Measurements from ENCODE around the gene CCSER1.
"Not testable (repeated sequence)": the region's sequence is repeated elsewhere in the genome, so short reads cannot be mapped to it uniquely, and the experiment has no call there.

Gene CCSER1

DNA sequence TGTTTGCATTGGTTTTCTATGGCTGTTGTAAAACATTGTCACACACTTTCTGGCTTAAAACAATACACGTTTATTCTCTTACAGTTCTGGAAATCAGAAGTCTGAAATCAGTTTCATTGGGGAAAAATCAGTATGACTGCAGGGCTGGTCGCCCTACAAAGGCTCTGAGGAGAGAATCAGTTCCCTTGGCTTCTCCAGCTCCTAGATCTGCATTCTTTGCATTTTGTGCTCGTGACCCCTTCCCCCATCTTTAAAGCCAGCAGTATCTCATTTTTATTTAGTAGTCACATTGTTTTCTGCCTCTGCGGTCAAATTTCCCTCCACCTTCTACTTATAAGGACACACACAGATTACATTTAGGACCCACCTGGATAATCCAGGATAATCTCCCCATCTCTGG is 1326.9 kb downstream of the CCSER1 start:
- DNase-seq: no peak

DNA sequence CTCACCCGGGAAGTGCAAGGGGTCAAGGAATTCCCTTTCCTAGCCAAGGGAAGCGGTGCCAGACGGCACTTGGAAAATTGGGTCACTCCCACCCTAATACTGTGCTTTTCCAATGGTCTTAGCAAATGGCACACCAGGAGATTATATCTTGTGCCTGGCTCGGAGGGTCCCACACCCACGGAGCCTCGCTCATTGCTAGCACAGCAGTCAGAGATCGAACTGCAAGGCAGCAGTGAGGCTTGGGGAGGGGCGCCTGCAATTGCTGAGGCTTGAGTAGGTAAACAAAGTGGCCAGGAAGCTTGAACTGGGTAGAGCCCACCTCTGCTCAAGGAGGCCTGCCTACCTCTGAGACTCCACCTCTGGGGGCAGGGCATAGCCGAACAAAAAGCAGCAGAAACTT is 1335.4 kb downstream of the CCSER1 start:
- not testable (repeated sequence) for DNase-seq

DNA sequence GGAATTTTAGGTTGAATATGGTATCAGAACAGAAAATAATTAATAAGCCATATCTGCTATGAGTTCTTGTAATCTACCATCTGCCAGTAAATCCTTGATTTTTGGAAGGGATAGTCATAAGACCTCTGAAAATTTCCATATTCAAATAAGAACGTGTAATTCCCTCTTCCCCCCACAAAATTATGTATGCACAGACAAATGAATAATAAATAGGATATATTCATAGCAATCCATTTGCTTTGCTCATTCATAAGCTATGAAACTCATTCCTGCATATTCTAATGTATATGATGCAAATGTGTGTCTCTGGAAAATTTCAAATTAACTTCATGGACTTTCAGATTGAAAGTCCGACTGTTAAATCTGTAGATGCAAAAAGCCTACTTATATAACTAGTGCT is 1343.5 kb downstream of the CCSER1 start:
- DNase-seq: no peak

DNA sequence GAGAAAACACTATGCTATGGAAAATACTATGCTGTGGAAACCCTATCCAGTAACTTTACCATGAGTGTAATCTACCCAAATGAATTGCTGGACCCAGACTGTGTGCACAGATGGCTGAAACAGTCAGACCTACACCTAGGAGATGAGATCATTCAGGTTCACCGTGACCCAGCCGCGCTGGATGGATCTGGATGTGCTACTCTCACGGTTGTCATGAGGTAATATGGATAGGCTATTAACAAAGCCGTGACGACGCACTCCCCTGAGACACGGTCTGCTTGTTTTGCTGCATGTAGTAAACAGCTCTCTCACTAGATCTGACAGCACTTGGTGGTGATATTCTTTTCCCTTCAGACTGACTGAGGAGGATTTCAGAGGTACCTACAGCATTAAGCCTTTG is 1344.1 kb downstream of the CCSER1 start:
- no peak for DNase-seq

DNA sequence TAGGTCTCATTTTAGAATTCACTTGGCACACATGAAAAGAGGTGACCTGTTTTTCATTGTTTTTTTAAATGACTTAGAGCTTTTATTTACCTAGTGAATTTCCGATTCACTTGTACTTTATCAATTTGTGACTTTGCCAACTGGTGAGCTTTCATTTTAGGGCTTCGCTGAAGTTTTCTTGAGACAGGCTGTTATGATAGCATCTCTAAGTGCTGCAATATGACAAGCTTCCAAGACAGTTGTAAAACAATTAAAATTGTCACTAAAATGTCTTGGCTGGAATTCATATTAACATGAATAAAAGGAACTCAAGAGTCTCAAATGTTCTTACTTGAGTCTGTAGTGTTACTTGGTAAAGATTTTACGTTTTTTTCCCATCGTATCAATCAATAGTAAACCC is 1344.9 kb downstream of the CCSER1 start:
- no peak for DNase-seq

DNA sequence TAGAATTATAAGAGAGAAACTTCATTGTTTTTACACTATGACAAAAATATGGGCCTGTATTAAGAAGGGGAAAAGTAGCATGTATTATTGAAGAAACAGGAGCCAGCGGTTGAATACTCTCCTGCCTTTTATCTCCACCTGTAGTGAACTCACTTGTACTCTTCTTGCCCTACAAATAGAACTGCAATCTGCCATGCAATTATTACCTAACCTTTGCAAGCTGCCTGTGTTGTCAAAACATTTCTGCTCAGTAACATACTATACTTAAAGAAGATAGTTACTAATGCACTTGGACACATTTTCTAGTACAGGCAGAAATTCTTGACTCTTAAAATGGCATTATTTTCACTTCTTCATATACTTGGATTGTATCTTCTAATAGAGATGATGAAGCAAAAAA is 1358.2 kb downstream of the CCSER1 start:
- DNase-seq: no peak

DNA sequence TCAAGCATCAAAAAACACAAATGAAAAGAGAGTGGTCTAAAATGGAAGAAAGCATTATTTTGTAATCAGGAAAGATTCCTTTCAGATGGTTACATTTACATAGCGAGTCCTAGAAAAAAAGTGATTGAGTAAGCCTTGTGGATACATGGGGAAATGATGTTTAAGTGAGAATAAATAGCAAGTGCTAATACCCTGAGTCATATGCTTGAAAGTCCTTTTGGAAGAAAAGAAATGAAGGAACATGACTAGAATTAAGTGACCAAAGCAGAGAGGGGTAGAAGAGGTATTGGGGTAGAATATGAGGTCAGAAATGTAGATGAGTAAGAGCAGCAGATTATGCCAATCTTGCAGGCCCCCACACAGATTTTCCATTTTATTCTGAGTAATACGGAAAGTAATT is 1361.8 kb downstream of the CCSER1 start:
- DNase-seq: no peak

DNA sequence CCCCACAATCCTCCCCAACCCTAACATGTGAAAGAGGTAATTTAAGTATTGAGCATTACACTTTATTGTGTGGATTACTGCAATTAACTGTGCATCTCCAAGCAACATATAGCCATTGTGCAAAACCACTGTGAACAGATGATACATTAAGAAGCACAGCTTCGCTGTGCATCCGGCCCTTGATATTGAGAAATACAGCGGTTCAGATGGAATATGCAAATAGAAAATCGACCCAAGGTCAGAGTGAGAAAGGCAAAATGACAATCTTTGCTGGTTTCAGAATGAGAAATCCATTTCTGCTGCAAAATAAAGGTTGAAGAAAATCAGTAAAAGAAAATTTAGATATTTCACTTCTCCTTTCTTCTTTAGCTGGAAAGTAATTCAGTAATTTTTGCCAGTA is 1370.7 kb downstream of the CCSER1 start:
- DNase-seq: no peak

DNA sequence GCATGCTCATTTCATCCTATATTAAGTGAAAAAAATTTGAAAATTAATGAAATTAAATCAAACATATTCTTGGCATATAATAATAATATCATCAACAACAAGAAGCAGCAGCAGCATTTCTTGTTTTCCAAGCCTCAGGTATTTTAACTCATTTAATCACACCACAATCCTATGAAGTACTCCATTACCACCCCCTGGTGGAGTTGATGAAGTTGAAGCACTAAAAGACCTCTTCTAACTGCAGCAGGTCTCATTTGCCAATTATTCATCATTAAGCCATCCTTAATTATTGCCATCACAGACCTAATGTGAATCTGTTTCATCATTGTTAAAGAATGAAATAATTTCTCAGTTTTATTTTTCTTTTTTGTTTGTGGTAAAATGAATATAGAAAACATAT is 1375.2 kb downstream of the CCSER1 start:
- no peak for DNase-seq

DNA sequence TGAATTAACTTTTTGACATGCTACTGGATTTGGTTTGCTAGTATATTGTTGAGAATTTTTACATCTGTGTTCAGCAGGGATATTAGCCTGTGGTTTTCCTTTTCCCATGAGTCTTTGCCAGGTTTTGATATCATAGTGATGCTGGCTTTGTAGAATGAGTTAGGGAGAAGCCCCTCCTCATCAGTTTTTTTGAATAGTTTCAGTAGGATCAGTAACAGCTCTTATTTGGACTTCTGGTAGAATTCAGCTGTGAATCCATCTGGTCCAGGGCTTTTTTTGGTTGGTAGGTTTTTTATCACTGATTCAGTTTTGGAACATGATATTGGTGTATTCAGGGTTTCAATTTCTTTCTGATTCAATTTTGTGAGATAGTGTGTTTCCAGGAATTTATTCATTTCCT is 1386.1 kb downstream of the CCSER1 start:
- no peak for DNase-seq

DNA sequence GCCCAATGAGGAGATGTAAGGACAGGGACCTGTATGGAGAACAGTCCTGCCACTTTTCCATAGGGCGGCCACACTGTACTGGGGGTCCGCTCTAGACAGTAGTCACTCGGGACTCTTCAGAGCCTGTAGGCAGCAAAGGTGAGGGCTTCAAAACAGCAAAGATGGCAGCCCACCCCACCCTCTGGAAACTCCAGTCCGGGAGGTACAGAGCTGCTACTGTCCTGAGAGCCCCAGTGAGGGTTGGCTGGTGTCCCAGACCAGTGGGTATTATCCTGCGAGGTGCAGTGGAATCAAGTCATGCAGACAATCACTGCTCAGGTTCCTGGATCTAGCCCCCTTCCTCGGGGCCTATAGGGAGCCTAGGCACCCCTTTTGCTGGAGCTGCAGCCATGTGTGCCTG is 1392.0 kb downstream of the CCSER1 start:
- DNase-seq: no peak

DNA sequence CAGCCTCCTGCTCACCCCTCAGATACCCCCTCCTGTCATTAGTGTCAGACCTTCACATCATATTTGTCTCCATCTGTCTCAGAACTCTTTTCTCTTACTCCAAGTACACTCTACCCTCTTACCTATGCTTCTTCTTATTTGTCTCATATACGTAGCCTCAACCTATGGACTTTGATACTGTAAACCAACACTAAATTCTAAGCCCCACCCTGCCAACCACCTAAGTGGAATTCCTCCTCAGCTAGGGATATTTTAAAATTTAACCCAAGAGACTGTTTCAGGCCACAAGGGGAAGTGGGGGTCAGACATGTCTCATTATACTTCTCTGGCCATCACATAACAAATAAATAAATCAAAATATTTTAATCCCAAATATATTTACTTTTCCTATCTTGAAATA is 1398.4 kb downstream of the CCSER1 start:
- DNase-seq: no peak

DNA sequence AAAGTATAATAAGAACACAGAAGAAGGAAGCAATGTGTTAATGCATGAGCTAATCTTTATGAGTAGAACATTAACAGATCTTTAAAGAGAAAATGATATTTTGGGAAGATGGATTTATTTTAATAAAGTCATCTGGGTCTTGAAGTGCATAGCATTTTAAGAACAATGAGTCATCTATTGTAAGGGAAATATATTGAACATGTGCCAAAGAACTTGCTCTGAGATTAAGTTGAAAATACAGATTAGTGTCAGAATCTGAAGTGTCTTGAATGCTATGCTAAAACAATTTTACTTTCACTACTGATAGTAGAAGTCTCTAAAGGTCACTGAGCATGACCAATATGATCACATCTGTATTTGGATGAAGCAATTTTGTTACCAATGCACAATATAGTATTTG is 1399.9 kb downstream of the CCSER1 start:
- no peak for DNase-seq

DNA sequence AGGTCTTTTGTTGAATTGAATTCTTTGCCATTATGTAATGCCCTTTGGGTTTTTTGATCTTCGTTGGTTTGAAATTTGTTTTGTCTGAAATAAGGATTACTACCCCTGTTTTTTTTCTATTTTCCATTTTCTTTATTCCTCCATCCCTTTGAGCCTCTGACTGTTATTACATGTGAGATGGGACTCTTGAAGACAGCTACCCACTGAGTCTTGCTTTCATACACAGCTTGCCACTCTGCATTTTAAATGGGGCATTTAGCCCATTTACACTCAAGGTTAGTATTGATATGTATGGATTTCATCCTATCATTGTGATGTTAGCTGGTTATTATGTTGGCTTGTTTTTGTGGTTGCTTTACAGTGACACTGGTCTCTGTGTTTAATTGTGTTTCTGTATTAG is 1440.4 kb downstream of the CCSER1 start:
- no peak for DNase-seq

DNA sequence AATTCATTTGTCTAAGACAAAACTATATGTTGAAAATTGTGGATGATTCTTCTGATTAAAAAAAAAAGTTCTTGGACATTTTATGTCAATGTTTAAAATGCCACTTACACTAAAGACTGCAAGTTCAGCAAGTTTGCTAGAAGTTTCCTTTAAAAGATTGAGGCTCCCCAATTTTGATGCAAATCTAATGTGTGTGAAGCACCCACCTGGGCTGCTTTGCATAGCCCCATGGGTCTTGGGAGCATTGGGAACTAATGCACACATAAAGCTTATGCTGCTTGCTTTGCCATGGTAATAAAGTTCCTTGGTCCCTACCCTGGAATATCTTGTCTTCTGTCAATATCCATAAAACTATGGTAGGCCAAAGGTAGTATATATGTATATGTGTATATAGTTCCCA is 1450.7 kb downstream of the CCSER1 start:
- no peak for DNase-seq

DNA sequence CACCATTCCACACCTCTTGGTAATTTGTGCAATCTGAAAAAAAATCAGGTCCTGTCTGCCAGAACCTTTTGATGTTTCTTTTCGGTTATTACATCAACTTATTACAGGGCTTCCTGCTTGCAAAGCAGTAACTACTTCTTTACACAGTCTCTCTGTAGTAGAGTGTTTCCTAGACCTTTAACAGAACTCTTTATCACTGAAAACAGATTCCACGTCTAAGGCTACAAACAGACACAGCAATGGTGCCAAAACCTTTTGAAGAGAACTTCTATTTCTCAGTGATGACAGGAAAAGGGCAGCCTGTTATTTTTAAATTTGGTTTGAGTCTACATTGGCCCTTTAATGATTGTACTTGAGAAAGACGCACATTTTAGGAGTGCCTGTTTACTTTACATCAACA is 1463.1 kb downstream of the CCSER1 start:
- DNase-seq: no peak

DNA sequence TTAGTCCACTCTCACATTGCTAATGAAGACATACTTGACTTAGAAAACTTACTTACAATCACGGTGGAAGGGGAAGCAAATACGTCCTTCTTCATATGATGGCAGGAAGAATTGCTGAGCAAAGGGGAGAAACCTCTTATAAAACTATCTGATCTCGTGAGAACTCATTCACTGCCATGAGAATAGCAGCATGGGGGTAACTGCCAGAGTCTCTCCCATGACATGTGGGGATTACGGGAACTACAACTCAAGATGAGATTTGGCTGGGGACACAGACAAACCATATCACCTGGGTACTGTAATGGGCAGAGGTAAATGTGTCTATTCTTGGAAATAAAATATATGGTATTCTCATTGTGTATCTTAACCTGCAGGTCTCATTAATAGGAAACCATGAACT is 1464.9 kb downstream of the CCSER1 start:
- DNase-seq: no peak

DNA sequence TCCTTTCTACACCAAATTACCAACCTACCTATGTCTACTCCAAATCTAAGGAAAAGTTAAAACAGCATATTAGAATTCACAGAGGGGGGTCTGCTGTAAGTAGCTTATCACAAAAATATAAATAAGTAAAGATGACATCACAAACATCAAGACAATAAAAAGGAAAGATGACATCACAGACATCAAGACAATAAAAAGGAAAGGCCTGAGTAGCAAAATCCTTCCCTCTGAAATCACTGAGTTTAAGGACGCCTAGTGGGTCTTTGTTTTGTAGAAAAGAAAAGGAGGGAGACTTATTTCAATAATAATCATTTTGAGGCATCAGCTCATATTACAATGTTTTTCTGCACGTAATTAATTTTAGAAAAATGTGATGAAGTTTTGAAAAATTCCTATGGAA is 1469.5 kb downstream of the CCSER1 start:
- no peak for DNase-seq

DNA sequence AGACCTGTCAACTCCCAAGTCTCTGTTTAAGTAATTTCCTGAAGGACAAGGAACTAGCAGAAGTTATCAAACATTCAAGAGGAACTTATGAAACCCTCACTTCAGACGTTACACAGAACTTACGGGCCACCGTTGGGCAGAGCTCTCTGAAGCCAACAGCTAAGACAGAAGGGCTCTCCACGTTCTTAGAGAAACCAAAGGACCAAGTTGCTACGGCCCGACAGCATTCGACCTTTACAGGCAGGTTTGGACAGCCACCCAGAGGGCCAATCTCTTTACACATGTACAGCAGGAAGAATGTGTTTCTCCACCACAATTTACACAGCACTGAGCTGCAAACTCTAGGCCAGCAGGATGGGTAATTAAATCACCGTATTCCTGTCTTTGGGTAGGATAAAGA is 1471.5 kb downstream of the CCSER1 start:
- no peak for DNase-seq

DNA sequence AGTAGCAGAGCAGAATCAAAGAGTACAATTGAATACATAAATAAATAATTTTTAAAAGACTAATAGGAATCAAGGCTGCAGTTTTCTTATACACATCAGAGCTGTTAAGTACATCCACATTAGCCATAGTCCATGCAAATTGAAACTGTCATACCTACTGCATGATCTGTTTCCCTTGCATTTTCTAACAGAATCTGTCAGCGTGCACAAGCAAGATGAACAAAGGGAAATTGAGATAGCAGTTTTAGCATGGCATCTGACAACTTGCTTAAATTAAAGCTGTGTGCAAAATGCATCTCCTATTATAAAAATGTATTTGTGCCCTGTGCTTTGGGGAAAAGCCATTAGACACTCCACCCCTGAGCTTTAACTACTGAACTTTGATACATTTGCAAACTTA is 1473.1 kb downstream of the CCSER1 start:
- no peak for DNase-seq

DNA sequence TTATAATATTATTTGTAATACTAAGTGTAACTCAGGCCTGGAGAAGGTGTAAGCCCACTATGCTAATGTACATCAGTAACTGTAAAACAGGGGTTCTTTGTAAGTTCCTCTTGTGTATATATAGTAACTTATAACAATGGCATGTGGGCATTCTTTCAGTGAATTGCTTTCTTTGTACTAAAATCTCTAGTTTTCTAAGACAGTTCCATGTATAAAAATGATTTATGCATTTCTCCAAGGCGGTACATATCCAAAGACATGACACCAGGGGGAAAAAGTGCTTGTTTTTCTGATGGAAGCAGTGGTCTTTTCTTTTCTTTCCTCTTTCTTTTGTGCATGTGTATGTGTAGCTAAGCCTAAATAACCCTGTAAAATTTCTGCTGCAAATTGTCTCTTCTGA is 1474.2 kb downstream of the CCSER1 start:
- DNase-seq: no peak

DNA sequence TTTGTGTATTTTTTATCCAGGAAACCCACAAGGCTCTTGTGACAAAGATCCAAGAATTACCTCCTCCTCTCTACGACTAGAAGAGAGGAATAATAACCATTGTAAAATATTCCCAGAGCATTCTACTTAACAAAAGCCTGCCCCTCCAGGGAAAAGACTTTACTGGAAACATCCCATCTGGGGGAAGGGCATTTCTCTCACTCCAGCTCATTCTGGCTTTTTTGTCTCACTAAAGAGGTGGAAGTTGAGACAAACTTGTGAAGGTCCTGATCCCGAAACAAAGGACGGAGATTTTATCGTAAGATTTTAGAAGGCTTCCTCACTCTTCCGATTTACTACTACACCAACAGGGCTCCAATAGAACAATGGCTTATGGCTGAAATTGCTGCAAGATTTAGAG is 1484.6 kb downstream of the CCSER1 start:
- DNase-seq: no peak

DNA sequence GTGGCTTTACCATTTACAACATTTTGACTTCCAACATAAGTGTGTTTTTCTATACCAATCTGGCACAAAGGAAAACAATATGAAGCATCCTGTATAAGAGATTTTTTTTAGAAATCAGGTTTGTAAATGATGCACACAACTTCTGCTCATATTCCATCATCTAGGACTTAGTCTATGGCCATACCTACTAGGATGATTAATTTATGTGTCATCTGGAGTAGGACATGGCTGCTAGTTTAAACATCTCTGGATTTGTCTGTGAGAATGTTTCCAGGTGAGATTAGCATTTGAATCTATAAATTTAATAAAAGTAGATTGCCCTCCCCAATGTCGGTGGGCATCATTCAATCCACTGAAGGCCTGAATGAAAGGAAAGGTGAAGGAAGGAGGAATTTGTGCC is 1493.8 kb downstream of the CCSER1 start:
- DNase-seq: no peak

DNA sequence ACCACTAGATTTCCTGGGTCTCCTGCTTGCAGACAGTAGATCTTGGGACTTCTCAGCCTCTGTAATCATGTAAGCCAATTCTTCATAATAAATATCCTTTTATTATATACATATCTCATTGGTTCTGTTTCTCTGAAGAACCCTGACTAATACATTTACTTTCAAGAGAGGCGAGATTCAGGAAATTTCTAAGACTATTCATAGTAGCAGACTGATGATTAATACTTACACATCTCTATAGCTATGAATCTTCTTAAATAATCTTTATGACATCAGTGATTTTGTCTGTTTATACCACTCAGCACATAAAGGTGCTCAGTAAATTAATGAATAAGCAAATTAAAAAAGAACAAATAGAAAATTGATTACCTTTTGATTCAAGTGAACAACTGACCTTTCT is 1494.3 kb downstream of the CCSER1 start:
- no peak for DNase-seq

DNA sequence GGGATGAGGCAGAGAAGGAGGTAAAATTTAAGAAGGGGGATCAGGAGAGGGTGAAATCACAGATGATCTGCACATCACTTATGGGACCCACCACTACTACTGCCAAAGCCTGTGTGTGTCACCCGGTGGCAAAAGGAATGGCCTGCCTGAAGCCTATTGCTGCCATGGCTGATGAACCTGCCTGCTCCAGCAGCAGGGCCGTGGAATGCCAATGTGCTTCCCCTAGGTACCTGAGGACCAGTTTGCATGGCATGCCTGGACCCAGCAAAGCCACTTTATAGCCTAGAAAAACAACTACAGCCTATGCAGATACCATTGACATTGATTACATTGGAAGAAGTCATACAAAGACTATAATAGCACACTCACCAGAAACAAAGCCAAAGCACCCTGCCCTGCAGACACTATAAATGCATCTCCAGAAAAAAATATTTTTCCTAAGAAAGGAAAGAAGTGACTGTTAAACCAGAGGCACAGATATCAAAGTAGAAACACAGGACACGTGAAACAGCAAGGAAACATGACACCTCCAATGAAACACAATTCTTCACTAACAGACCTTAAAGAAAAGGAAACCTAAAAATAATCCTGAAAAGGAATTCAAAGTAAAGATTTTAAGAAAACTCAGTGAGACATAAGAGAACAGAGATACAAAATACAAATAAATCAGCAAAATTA is 1495.9 kb downstream of the CCSER1 start:
- DNase-seq: no peak

DNA sequence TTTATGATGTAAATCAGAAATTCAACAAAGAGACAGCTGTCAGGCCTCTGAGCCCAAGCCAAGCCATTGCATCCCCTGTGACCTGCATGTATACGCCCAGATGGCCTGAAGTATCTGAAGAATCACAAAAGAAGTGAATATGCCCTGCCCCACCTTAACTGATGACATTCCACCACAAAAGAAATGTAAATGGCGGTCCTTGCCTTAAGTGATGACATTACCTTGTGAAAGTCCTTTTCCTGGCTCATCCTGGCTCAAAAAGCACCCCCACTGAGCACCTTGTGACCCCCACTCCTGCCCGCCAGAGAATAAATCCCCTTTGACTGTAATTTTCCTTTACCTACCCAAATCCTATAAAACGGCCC is 1496.4 kb downstream of the CCSER1 start:
- not testable (repeated sequence) for DNase-seq

Data from stimulated activated CD4-positive, alpha-beta T cell treated with anti-CD3 and anti-CD28 coated beads, Interleukin-4, amount 100 ng/mL, for 4 hours (primary cell).